Right ventricle myocardium superior (tissue), 1 donor: ENCODE results near the gene ZDHHC21. TPM values are rescaled to one million over a fixed set of nuclear protein-coding genes. Genes with fewer than 3 reads are reported as not detected.

Experiments
- ATAC-seq: fragments of 200-7000 bp; cut with Tn5 transposase; one replicate; pipeline ENCODE4 v1.9.1; 2020; ENCODE audit warnings: mild to moderate bottlenecking; ENCODE audit not compliant: poor library complexity
- DNase-seq: peaks from one replicate; pipeline ENCODE4 v3.0.0-alpha.2; 2020
- intact Hi-C: fragments of 100-400 bp; cut with DNase I; formaldehyde crosslinking; loops from one replicate; pipeline ENCODE4 v1.11.2; 2022
- long read RNA-seq: library from polyadenylated mRNA; unstranded; transcript quantifications from one replicate; pipeline ENCODE4 v2.0.0, GENCODE V29; 2021
- total RNA-seq: library from RNA; stranded (reverse); fragmentation: NEBNext Ultra II Directional; extraction: Animal tissue kit (Norgen Biotek cat#: 25700); gene quantifications from one replicate; pipeline ENCODE4 v1.2.1, GENCODE V29; 2021
- donor health status: DM: no; HTN: yes; CAD: no; lungs with severe emphysema.

The ZDHHC21 gene, protein sequence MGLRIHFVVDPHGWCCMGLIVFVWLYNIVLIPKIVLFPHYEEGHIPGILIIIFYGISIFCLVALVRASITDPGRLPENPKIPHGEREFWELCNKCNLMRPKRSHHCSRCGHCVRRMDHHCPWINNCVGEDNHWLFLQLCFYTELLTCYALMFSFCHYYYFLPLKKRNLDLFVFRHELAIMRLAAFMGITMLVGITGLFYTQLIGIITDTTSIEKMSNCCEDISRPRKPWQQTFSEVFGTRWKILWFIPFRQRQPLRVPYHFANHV
- total RNA-seq = 4.8 TPM
- long read RNA-seq, full-length matches to known transcripts = 2 of 11 reads
- long read RNA-seq, partial matches to known transcripts = 1 of 11 reads
- long read RNA-seq, other reads (novel, unspliced or antisense) = 8 of 11 reads

GRCh38 chr9:14693251-14693861, at the start of gene ZDHHC21:
Gene ZDHHC21 (minus strand): TSS chr9:14693432. CDS start chr9:14674340, 19,092 bp downstream.
- DNase-seq (peak; percentile 85), ATAC-seq (peak; percentile 99)
- intact Hi-C loops = no loop called here

- intact Hi-C loops = no loop called here
- no peak for ATAC-seq
- DNase-seq = no peak
These were observed 48.1 kb upstream of the ZDHHC21 start for GRCh38 chr9:14741369-14741768.

DNA sequence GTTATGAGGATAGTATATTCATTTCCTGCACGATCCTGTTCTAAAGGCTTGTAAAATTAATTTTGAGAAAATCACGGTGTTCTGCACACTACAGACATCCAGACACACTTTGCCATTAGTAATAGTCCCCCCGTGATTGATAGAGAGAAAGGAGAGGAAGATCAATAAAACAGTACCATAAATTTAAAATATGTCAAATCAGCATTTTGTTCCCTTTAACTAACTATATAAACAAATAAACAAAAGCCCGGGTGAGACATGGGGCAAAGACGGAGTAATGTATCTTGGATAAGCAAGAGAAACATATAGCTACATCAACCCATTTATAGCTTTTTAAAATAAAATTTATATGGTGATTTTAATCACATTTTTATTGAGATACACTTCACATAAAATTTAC, 39.9 kb upstream of the ZDHHC21 start:
- ATAC-seq (no peak), DNase-seq (no peak)
- intact Hi-C loops = no loop called here

GRCh38 chr9:14731294-14731981, 38.2 kb upstream of the ZDHHC21 start:
- intact Hi-C loops = no loop called here
- no peak for DNase-seq
- no peak for ATAC-seq

GRCh38 chr9:14730461-14730898, 37.2 kb upstream of the ZDHHC21 start:
- intact Hi-C loops = no loop called here
- ATAC-seq = peak; percentile 49
- DNase-seq = no peak

DNA sequence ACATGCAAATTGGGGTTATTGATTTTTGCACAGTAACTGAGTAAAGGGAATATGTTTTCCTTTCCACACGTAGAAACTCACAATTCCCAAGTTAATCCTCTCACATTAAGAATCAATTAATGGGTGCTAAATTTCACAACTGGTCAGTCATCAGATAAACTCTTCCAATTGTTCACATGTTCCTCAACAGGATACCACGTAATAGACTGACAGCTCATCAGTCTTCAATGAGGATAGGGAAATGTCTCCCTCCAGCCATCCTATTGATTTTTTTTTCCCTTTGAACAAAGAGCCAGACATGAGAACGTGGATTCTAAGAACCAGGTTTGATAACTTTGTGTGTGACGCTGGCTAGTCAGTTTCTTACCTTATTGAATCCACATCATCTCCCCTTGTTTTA, 30.1 kb upstream of the ZDHHC21 start:
- DNase-seq (no peak), ATAC-seq (no peak)

GRCh38 chr9:14722391-14723035, 29.3 kb upstream of the ZDHHC21 start, which contains the start of gene CER1:
Gene CER1 (minus strand): TSS chr9:14722733. CDS start chr9:14722672, 61 bp downstream.
- no peak for DNase-seq
- no peak for ATAC-seq
- intact Hi-C loops = no loop called here

More for the DNA sequence above, 30.1 kb upstream of the ZDHHC21 start:
- intact Hi-C loops = no loop called here

- no peak for DNase-seq
- no peak for ATAC-seq
- intact Hi-C loops = no loop called here
These were observed 26.1 kb upstream of the ZDHHC21 start for GRCh38 chr9:14719231-14719923.

DNA sequence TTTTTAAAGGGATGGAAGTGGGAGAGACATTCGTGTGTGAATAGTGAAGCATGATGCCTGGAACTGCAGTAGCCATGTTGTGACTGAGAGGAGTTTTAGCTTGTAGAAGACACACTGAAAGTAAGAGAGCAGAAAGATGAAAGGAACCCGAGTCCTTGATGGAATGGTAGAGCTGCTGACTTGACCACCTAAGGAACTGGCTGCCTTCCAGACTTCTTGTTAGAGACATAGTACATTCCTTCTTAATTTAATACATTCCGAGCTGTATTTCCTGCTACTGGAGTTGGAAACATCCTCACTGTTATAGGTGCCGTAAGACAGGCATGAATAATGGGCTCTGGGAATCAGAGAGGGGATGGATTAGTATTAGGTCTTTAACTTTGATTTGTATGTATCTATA, 21.9 kb upstream of the ZDHHC21 start:
- ATAC-seq = no peak
- no peak for DNase-seq
- intact Hi-C loops = no loop called here

DNA sequence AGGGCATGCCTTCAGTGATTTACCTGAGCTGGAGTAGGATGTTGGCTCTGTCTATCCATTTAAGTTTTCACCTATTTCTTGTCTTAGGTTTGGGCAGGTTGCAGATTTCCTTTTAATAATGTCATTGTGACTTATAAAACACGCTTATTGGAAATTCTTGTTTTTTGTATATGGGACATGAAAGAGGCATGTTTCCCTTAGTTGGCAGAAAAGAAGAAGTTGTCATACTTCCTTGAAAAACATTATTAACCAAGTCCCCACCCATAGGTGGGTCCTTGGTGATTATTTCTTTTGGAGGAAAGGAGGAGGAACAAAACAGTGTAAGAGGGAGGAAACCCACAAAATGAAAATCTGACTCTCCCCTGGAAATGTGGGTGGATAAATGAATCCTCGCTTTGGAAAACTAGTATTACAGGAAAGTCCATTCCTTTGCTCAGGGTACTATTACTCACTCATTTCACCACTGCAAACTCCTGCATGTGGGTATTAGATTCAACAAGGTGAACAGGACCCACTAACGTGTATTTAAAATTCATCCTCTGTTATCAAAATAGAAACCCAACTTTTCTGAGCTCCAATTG, 20.0 kb upstream of the ZDHHC21 start:
- ATAC-seq = no peak
- no peak for DNase-seq
- intact Hi-C loops = no loop called here

- intact Hi-C loops = no loop called here
These were observed 17.6 kb upstream of the ZDHHC21 start for GRCh38 chr9:14710804-14711203.

DNA sequence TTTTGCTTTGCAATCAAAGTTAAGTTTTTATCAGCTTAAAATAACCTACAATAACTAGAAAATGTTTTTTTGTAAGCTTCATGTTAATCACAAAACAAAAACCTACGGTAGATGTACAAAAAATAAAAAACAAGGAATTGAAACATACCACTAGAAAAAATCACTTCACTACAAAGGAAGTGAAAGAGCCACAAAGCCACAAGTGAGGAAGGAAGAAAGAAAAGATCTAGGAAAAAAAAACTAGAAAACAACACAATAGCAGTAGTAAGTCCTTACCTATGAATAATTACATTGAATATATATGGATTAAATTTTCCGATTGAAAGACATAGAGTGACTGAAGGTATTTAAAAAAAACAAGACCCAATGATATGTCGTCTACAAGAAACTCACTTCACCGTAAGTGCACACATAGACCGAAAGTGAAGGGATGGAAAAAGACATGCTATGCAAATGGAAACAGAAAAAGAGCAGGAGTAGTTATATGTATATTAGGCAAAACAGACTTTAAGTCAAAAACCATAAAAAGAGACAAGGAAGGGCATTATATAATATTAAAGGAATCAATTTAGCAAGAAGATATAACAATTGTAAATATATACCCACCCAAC, 13.4 kb upstream of the ZDHHC21 start:
- ATAC-seq = no peak
- DNase-seq = no peak
- intact Hi-C loops = no loop called here

More at GRCh38 chr9:14710804-14711203, 17.6 kb upstream of the ZDHHC21 start:
- DNase-seq (no peak), ATAC-seq (no peak)

DNA sequence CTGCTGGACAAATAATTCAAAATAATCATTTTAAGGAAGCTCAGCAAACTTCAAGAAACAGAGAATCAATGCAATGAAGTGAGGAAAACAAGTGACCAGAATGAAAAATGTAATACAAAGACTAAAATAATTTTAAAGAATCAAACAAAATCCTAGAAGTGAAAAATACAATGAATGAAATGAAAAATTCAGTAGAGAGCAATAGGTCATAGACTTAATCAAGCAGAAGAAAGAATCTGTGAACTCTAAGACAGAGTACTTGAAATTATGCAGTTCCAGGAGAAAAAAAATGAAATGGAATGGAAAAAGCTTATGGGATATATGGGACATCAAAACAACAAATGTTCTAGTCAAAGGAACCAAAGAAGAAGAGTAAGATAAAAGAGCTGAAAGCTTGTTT, 11.8 kb upstream of the ZDHHC21 start:
- ATAC-seq (no peak), DNase-seq (no peak)
- intact Hi-C loops = no loop called here

DNA sequence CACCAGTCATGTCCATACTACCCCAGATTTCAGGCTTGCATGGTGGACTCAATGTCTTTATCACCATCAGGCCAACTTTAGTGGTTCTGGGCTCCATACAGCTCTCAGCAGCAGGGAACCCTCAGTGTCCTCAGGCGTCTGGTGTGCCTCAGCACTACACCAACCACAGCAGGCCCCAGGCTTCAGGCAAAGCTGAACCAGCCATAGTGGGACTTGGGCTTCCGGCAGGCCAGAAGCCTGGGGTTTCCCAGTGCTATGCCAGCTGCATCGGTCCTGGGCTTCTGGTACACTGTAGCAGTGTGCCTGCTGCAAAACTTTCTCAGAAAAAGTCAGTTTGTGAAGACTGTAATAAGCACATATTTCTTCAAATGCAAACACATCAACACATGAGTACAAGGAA, 11.0 kb upstream of the ZDHHC21 start:
- no peak for ATAC-seq
- DNase-seq = no peak
- intact Hi-C loops = no loop called here

DNA sequence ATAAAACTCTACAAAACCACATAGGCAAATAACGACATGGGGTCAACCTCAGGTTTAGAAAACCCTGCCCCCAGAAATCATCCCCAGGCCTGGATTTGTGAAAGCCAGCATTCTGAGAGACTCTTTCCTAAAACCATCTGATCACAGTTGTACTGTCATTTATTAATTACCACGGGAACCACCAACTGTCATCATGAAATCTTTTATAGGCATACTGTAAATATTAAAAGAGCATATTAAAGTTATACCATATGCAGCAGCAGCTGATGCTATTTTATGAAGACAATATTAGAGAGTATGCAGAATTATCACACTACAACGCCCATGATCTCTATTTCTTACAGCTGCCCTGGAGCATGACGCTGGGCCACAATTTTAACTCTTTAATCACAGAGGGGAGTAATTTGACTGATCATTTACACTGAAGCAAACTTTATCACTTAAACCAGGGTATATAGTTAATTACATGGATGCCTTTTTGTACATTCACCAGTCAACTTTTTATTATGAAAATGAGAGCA, 9.0 kb upstream of the ZDHHC21 start:
- no peak for ATAC-seq
- intact Hi-C loops = no loop called here
- no peak for DNase-seq

GRCh38 chr9:14692470-14693250, 572 bp downstream of the ZDHHC21 start:
- ATAC-seq (no peak), DNase-seq (no peak)
- intact Hi-C loops = no loop called here
